NT2/D1 (cell line): ENCODE measurements around the gene EPB41.

Experiments
- SUZ12 ChIP-seq: IDR thresholded peaks from 2 replicates; pipeline ENCODE4 v1.6.1; 2011; ENCODE audit not compliant: insufficient read length, insufficient read depth; ENCODE audit errors: extremely low read depth
- YY1 ChIP-seq: IDR thresholded peaks from 2 replicates; pipeline ENCODE4 v1.6.1; 2011; ENCODE audit not compliant: insufficient read length, insufficient read depth
- ZNF274 ChIP-seq: IDR thresholded peaks from 2 replicates; pipeline ENCODE4 v1.6.1; 2011; ENCODE audit warnings: mild to moderate bottlenecking, low read depth, low read length

- TF ChIP-seq SUZ12: no peak
- no peak for TF ChIP-seq YY1
- no peak for TF ChIP-seq ZNF274
These were observed 214.4 kb downstream of the EPB41 start for GRCh38 chr1:29128739-29129138.
